GM19452 (cell line): ENCODE results near the gene MBD5.
"Not testable (repeated sequence)": the region's sequence is repeated elsewhere in the genome, so short reads cannot be mapped to it uniquely, and the experiment has no call there.

Experiments used
- ATAC-seq: cut with Tn5 transposase; IDR thresholded peaks from one replicate; pipeline ENCODE4 v1.9.1; 2021; ENCODE audit not compliant: unreplicated experiment

Gene MBD5

GRCh38 chr2:148021059-148021861, at the start of gene MBD5:
MBD5 (plus strand) TSS chr2:148021091.
- ATAC-seq = peak; percentile 44

- ATAC-seq = no peak
Measured at GRCh38 chr2:147976102-147976501, 44.8 kb upstream of the MBD5 start.

- no peak for ATAC-seq
Measured at GRCh38 chr2:147977679-147978078, 43.2 kb upstream of the MBD5 start.

- no peak for ATAC-seq
Measured at GRCh38 chr2:147980940-147981528, 39.9 kb upstream of the MBD5 start.

GRCh38 chr2:147989102-147989501, 31.8 kb upstream of the MBD5 start:
- ATAC-seq = no peak

GRCh38 chr2:147989809-147990403, 31.0 kb upstream of the MBD5 start:
- peak; percentile 58 for ATAC-seq

- not testable (repeated sequence) for ATAC-seq
Measured at GRCh38 chr2:147994965-147995364, 25.9 kb upstream of the MBD5 start.

GRCh38 chr2:147996828-147997227, 24.1 kb upstream of the MBD5 start:
- ATAC-seq = no peak

- ATAC-seq = no peak
Measured at GRCh38 chr2:147998203-147998602, 22.7 kb upstream of the MBD5 start.

- no peak for ATAC-seq
Measured at GRCh38 chr2:147999126-147999525, 21.8 kb upstream of the MBD5 start.

GRCh38 chr2:148000095-148000494, 20.8 kb upstream of the MBD5 start:
- no peak for ATAC-seq

GRCh38 chr2:148002420-148002819, 18.5 kb upstream of the MBD5 start:
- ATAC-seq = not testable (repeated sequence)

- ATAC-seq = no peak
Measured at GRCh38 chr2:148006249-148007007, 14.5 kb upstream of the MBD5 start.

- no peak for ATAC-seq
Measured at GRCh38 chr2:148007219-148007900, 13.5 kb upstream of the MBD5 start.

- not testable (repeated sequence) for ATAC-seq
Measured at GRCh38 chr2:148008411-148008810, 12.5 kb upstream of the MBD5 start.

GRCh38 chr2:148013876-148014275, 7.0 kb upstream of the MBD5 start:
- no peak for ATAC-seq

GRCh38 chr2:148014616-148015015, 6.3 kb upstream of the MBD5 start:
- no peak for ATAC-seq

- ATAC-seq = peak; percentile 71
Measured at GRCh38 chr2:148020111-148021058, 506 bp upstream of the MBD5 start, which contains the start of gene ORC4. ORC4 (minus strand) TSS chr2:148020737; CDS start chr2:147975958, 44,779 bp downstream.

- ATAC-seq = no peak
Measured at GRCh38 chr2:148021886-148022285, 995 bp downstream of the MBD5 start.

GRCh38 chr2:148022351-148022750, 1.5 kb downstream of the MBD5 start:
- ATAC-seq = no peak
